Fibroblast of villous mesenchyme (primary cell): Measurements from ENCODE around the gene KLHL40. TPM values are rescaled to one million over a fixed set of nuclear protein-coding genes. Genes with fewer than 3 reads are reported as not detected.

Source experiments
- DNase-seq: peaks from one replicate; pipeline ENCODE4 v3.0.0-alpha.2; 2010; ENCODE audit warnings: low read depth
- H3K4me3 ChIP-seq: 2 replicates; pipeline ENCODE4 v1.5.1; 2011; ENCODE audit warnings: low read depth, mild to moderate bottlenecking, low read length
- CTCF ChIP-seq: IDR thresholded peaks from 2 replicates; pipeline ENCODE4 v1.5.1; 2012; ENCODE audit warnings: low read depth, mild to moderate bottlenecking, low read length; ENCODE audit not compliant: insufficient read depth
- total RNA-seq: library from RNA; depleted of rRNA; stranded (reverse); fragments of >200 nt; gene quantifications from 2 replicates; pipeline ENCODE4 v1.2.3, GENCODE V29; 2012

Gene KLHL40
- total RNA-seq, 1 donor, result not detected

GRCh38 chr3:42723219-42723618, 37.9 kb downstream of the KLHL40 start:
- H3K4me3 ChIP-seq, result no peak overlapping the region
- DNase-seq, result no peak
- no peak for TF ChIP-seq CTCF

GRCh38 chr3:42725454-42725853, 40.1 kb downstream of the KLHL40 start:
- DNase-seq, result no peak
- H3K4me3 ChIP-seq, result no peak overlapping the region
- no peak for TF ChIP-seq CTCF

GRCh38 chr3:42728056-42728455, 42.7 kb downstream of the KLHL40 start:
- no peak for TF ChIP-seq CTCF
- no peak for DNase-seq
- H3K4me3 ChIP-seq, result no peak overlapping the region

- no peak for DNase-seq
- TF ChIP-seq CTCF, result no peak
- no peak overlapping the region for H3K4me3 ChIP-seq
These were observed 43.5 kb downstream of the KLHL40 start for GRCh38 chr3:42728668-42729364.

GRCh38 chr3:42729404-42730145, 44.2 kb downstream of the KLHL40 start:
- TF ChIP-seq CTCF, result no peak
- no peak for DNase-seq

GRCh38 chr3:42730294-42730693, 45.0 kb downstream of the KLHL40 start:
- no peak for TF ChIP-seq CTCF
- no peak overlapping the region for H3K4me3 ChIP-seq
- no peak for DNase-seq

More at GRCh38 chr3:42729404-42730145, 44.2 kb downstream of the KLHL40 start:
- H3K4me3 ChIP-seq, result no peak overlapping the region
